ENCODE results near the gene PGAP2.

The PGAP2 gene

GRCh38 chr11:3865388-3866193 lies 57.2 kb downstream of the PGAP2 start:
- TF ChIP-seq POLR2AphosphoS5 (IDR thresholded peaks at IDR 0.05; ENCODE audit: low read depth, low read length) (no peak), TAF1 (IDR thresholded peaks at IDR 0.05; ENCODE audit: borderline replicate concordance, insufficient read depth, low read length) (no peak), FOXP2 (optimal IDR thresholded peaks at IDR 0.05; ENCODE audit: borderline replicate concordance, extremely low read depth, extremely low read length, insufficient read depth) (no peak), REST (IDR thresholded peaks at IDR 0.05; ENCODE audit: insufficient read depth in 1 of 2, low read depth in 2 of 2, low read length in 2 of 2) (no peak), SIN3A (IDR thresholded peaks at IDR 0.05; ENCODE audit: borderline replicate concordance, insufficient read depth, low read length) (no peak)

GRCh38 chr11:3866206-3866605 lies 57.8 kb downstream of the PGAP2 start:
- TF ChIP-seq REST (IDR thresholded peaks at IDR 0.05; ENCODE audit: insufficient read depth in 1 of 2, low read depth in 2 of 2, low read length in 2 of 2) (no peak), POLR2AphosphoS5 (IDR thresholded peaks at IDR 0.05; ENCODE audit: low read depth, low read length) (no peak), FOXP2 (optimal IDR thresholded peaks at IDR 0.05; ENCODE audit: borderline replicate concordance, extremely low read depth, extremely low read length, insufficient read depth) (no peak), SIN3A (IDR thresholded peaks at IDR 0.05; ENCODE audit: borderline replicate concordance, insufficient read depth, low read length) (no peak), TAF1 (IDR thresholded peaks at IDR 0.05; ENCODE audit: borderline replicate concordance, insufficient read depth, low read length) (no peak)

- no peak for TF ChIP-seq TAF1 (IDR thresholded peaks at IDR 0.05; ENCODE audit: borderline replicate concordance, insufficient read depth, low read length)
- TF ChIP-seq SIN3A (IDR thresholded peaks at IDR 0.05; ENCODE audit: borderline replicate concordance, insufficient read depth, low read length), result no peak
- TF ChIP-seq POLR2AphosphoS5 (IDR thresholded peaks at IDR 0.05; ENCODE audit: low read depth, low read length), result no peak
- TF ChIP-seq REST (IDR thresholded peaks at IDR 0.05; ENCODE audit: insufficient read depth in 1 of 2, low read depth in 2 of 2, low read length in 2 of 2), result no peak
- no peak for TF ChIP-seq FOXP2 (optimal IDR thresholded peaks at IDR 0.05; ENCODE audit: borderline replicate concordance, extremely low read depth, extremely low read length, insufficient read depth)
Observed at GRCh38 chr11:3866836-3867208, 58.5 kb downstream of the PGAP2 start.

- TF ChIP-seq TAF1 (IDR thresholded peaks at IDR 0.05; ENCODE audit: borderline replicate concordance, insufficient read depth, low read length), result no peak
- no peak for TF ChIP-seq SIN3A (IDR thresholded peaks at IDR 0.05; ENCODE audit: borderline replicate concordance, insufficient read depth, low read length)
- TF ChIP-seq FOXP2 (optimal IDR thresholded peaks at IDR 0.05; ENCODE audit: borderline replicate concordance, extremely low read depth, extremely low read length, insufficient read depth), result no peak
Observed at GRCh38 chr11:3867209-3868091, 59.1 kb downstream of the PGAP2 start.

GRCh38 chr11:3873712-3874349 lies 65.5 kb downstream of the PGAP2 start:
- TF ChIP-seq SIN3A (IDR thresholded peaks at IDR 0.05; ENCODE audit: borderline replicate concordance, insufficient read depth, low read length) (no peak), REST (IDR thresholded peaks at IDR 0.05; ENCODE audit: insufficient read depth in 1 of 2, low read depth in 2 of 2, low read length in 2 of 2) (no peak), TAF1 (IDR thresholded peaks at IDR 0.05; ENCODE audit: borderline replicate concordance, insufficient read depth, low read length) (no peak), POLR2AphosphoS5 (IDR thresholded peaks at IDR 0.05; ENCODE audit: low read depth, low read length) (no peak), FOXP2 (optimal IDR thresholded peaks at IDR 0.05; ENCODE audit: borderline replicate concordance, extremely low read depth, extremely low read length, insufficient read depth) (no peak)

Measured in PFSK-1 (cell line).